ENCODE measurements around the gene PDE6B.

DNA sequence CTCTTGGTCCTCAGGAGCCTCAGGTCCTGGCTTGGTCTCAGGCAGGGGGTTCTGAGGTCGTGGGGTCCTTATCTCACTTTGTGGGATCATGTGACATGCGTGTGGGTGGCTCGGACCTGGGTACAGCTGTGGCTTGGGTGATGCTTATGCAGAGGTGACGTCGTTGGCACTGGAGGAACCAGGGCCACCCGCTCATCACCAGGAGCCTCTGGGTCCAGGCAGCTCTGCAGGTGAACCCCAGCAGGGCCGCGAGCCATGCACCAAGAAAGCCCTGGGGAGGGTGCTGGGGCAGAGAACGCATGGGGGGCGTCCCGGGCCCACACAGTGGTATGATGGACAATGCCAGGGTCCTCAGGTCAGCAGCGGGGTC lies 40.0 kb downstream of the PDE6B start:
- TF ChIP-seq POLR2A (IDR thresholded peaks at IDR 0.05): no peak
- no peak for TF ChIP-seq CTCF (IDR thresholded peaks at IDR 0.05)
- no peak for TF ChIP-seq EP300 (IDR thresholded peaks at IDR 0.05)
